K562 (cell line): ENCODE measurements around the gene RAI1. TPM values are rescaled to one million over a fixed set of nuclear protein-coding genes. Genes with fewer than 3 reads are reported as not detected.

Source experiments
- BCL6 ChIP-seq: fragments of 250-450 bp; sonication (Bioruptor Pico); IDR thresholded peaks from 2 replicates; pipeline ENCODE4 v1.4.0; 2020
- CHD7 ChIP-seq: fragments of 200-600 bp; sonication (generic); IDR thresholded peaks from one replicate; pipeline ENCODE4 v1.6.1; 2012; ENCODE audit warnings: mild to moderate bottlenecking, low read depth, low read length, inconsistent platforms
- DNMT1 ChIP-seq: fragments of 450-650 bp; IDR thresholded peaks from 2 replicates; pipeline ENCODE4 v1.6.1; 2016; ENCODE audit warnings: antibody characterized with exemption, mild to moderate bottlenecking
- E2F1 ChIP-seq: sonication (generic); formaldehyde crosslinking; IDR thresholded peaks from 2 replicates; pipeline ENCODE4 v1.8.1; 2023; ENCODE audit warnings: mild to moderate bottlenecking, missing genetic modification reagents, moderate library complexity
- ETV5 ChIP-seq: sonication (generic); formaldehyde crosslinking; IDR thresholded peaks from 2 replicates; pipeline ENCODE4 v1.4.0; 2020; ENCODE audit warnings: low read depth, mild to moderate bottlenecking, missing genetic modification reagents
- JUNB ChIP-seq: fragments of 450-650 bp; formaldehyde crosslinking; conservative IDR thresholded peaks from 2 replicates; pipeline ENCODE4 v1.4.0; 2020; ENCODE audit warnings: mild to moderate bottlenecking
- NEUROD1 ChIP-seq: fragments of 150-350 bp; IDR thresholded peaks from 2 replicates; pipeline ENCODE4 v1.6.1; 2014; ENCODE audit warnings: borderline replicate concordance, low read length, low read depth; ENCODE audit not compliant: partially characterized antibody
- TAL1 ChIP-seq: fragments of 450-650 bp; IDR thresholded peaks from 2 replicates; pipeline ENCODE4 v1.6.1; 2016; ENCODE audit warnings: mild to moderate bottlenecking
- VEZF1 ChIP-seq: fragments of 200-800 bp; sonication (Bioruptor generic); IDR thresholded peaks from 2 replicates; pipeline ENCODE4 v1.6.1; 2017; ENCODE audit warnings: missing genetic modification characterization, missing compliant biosample characterization
- polyA plus RNA-seq, 8 experiments: library from polyadenylated mRNA; depleted of rRNA in 4 of 8; stranded (reverse) in 5 of 8; unstranded in 3 of 8; fragments of >200 nt; fragmentation: Nextera tagmentation in 2 of 8; fragmentation: Illumina TruSeq in 1 of 8; extraction: Ambion mirVana in 2 of 8; extraction: Trizol in 1 of 8; gene quantifications; 2 replicates each; pipeline versions ENCODE4 v1.2.1 to v1.2.3, GENCODE V29; 2011 to 2014; ENCODE audit warnings: inconsistent platforms in 1 of 8, missing spikeins in 1 of 8
- total RNA-seq, 7 experiments: library from RNA; depleted of rRNA in 6 of 7; stranded (reverse); fragments of >200 nt in 6 of 7; fragmentation: Illumina TruSeq in 2 of 7; extraction: Trizol in 2 of 7; gene quantifications; 2 replicates each; pipeline versions ENCODE4 v1.2.1 to v1.2.3, GENCODE V29; 2011 to 2021; ENCODE audit warnings: low replicate concordance in 1 of 7

Gene RAI1
- total and polyA plus RNA-seq, 9 of the 15 experiments (the other 6 are each of a cell fraction or from before 2014, with no cell fraction given), result 0.68 to 19.9 (median 5.5) TPM

- TF ChIP-seq CHD7, result no peak
- TF ChIP-seq JUNB (CRISPR knock-in tag), result no peak
- TF ChIP-seq ETV5 (CRISPR knock-in tag), result 0 out of 2 replicates have a peak, but pooled peaks have one; percentile 33
- TF ChIP-seq E2F1 (CRISPR knock-in tag), result no peak
- TF ChIP-seq DNMT1, result no peak
- peak; percentile 61; the same call in 1 of the 2 replicates for TF ChIP-seq BCL6 (CRISPR knock-in tag)
- TF ChIP-seq NEUROD1, result no peak
- TF ChIP-seq VEZF1 (CRISPR knock-in tag), result peak; percentile 74
- TF ChIP-seq TAL1, result no peak
These were observed 168.7 kb downstream of the RAI1 start (continued) for GRCh38 chr17:17849845-17850373.
